ENCODE measurements around the gene MCM7. TPM values are rescaled to one million over a fixed set of nuclear protein-coding genes. Genes with fewer than 3 reads are reported as not detected.

MCM7 gene
- total and polyA plus RNA-seq, 4 donors = 36.0 to 54.7 (median 41.8) TPM

DNA sequence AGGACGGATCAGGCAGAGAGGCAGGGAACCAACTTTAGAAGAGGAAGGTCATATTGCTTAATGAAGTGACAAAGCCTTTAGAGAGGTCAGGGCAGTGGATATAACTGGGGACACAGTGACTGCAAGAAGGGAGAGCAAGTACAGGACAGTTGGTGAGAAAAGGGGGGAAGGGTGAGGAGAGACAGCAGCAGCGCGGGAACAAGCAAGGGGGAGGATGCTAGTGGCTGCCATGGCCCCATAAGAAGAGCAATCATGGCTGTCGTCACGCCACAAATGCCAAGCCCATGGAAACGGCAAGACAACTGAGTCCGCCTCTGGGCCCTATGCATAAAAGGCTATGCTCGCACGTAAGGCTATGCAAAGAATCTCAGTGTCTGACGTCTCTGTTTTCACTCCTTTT, 28.7 kb downstream of the MCM7 start:
- Histone ChIP-seq H3K27ac (ENCODE audit: low read depth in 1 of 2, low read length in 1 of 2) (no peak overlapping the region), H3K4me3 (no peak overlapping the region), H3K4me1 (ENCODE audit: control insufficient read depth in 5 of 5, insufficient read depth in 5 of 5, low read length in 5 of 5) (no peaks in the 10 kb centered on the region), H3K9ac (ENCODE audit: insufficient read depth in 1 of 2, low read length in 2 of 2) (no peak overlapping the region), H3K27me3 (ENCODE audit: control insufficient read depth in 3 of 3, insufficient read depth in 3 of 3, low read length in 2 of 3) (no peaks in the 10 kb centered on the region), H3K36me3 (ENCODE audit: control insufficient read depth in 4 of 4, insufficient read depth in 4 of 4, low read length in 4 of 4) (peaks cover 64 to 81% (median 70%) of the 10 kb centered on the region in 4 donors), H3K9me3 (ENCODE audit: control insufficient read depth in 4 of 4, insufficient read depth in 3 of 4, low read length in 3 of 4) (peaks cover 11 to 28% (median 25%) of the 10 kb centered on the region in 4 donors)
- ATAC-seq (ENCODE audit: insufficient read depth, low FRiP score) (no peak), DNase-seq (no peak)
- WGBS, 2 donors = 98% methylated on average over 10 of the region's 10 CpGs
- no peak for TF ChIP-seq CTCF (IDR thresholded peaks at IDR 0.05; ENCODE audit: control extremely low read depth, extremely low read depth)

DNA sequence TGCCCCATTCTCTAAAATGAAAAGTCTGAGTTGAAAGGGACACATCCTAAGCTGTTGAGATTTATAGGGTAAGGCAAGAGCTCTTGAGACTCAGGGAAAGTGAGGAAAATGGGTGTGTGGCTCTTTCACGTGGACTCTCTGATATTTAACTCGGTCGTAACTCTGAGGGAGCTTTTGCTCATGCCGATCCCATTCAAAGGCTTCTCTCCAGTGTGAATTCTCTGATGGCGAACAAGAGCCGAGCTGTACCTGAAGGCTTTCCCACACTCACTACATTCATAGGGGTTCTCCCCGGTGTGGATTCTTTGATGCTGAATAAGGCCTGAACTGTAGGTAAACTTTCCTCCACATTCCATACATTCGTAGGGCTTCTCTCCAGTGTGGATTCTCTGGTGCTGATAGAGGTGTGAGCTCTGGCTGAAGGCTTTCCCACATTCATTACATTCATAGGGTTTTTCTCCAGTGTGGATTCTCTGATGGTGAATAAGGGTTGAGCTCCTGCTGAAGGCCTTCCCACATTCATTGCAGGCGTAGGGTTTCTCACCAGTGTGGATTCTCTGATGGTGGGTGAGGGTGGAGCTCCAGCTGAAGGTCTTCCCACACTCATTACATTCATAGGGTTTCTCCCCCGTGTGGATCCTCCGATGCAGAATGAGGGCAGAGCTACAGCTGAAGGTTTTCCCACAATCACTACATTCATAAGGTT, 30.0 kb downstream of the MCM7 start:
- no peak for TF ChIP-seq CTCF (IDR thresholded peaks at IDR 0.05; ENCODE audit: control extremely low read depth, extremely low read depth)
- 98% methylated on average over 11 of the region's 11 CpGs for WGBS, 2 donors
- ATAC-seq (ENCODE audit: insufficient read depth, low FRiP score) = no peak

DNA sequence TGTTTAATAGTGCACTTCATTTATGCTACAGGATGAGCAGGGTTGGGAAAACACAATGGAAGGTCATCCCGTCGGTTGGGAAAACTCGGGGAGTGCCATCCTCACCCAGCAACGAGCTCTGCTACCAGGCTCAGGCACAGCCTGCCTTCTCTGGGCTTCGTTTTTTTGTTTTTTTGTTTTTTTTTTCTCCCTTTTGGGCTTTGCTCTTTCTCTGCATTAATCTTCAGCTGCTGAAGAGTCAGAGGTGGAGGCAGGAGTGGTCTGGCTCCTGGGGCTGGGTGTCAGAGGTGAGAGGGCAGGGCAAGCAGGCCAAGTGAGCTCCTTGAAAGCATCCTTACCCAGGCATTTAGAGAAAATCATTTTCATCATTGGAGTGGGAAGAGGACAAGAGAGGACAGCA, 31.2 kb downstream of the MCM7 start:
- Histone ChIP-seq H3K27me3 (ENCODE audit: control insufficient read depth in 3 of 3, insufficient read depth in 3 of 3, low read length in 2 of 3) (no peaks in the 10 kb centered on the region), H3K9ac (ENCODE audit: insufficient read depth in 1 of 2, low read length in 2 of 2) (no peak overlapping the region), H3K4me1 (ENCODE audit: control insufficient read depth in 5 of 5, insufficient read depth in 5 of 5, low read length in 5 of 5) (peaks cover 4 to 9% (median 8%) of the 10 kb centered on the region in 5 donors), H3K9me3 (ENCODE audit: control insufficient read depth in 4 of 4, insufficient read depth in 3 of 4, low read length in 3 of 4) (peaks cover 11 to 28% (median 25%) of the 10 kb centered on the region in 4 donors), H3K4me3 (no peak overlapping the region), H3K36me3 (ENCODE audit: control insufficient read depth in 4 of 4, insufficient read depth in 4 of 4, low read length in 4 of 4) (peaks cover 44 to 59% (median 55%) of the 10 kb centered on the region in 4 donors), H3K27ac (ENCODE audit: low read depth in 1 of 2, low read length in 1 of 2) (no peak overlapping the region)
- ATAC-seq (ENCODE audit: insufficient read depth, low FRiP score) (no peak), DNase-seq (no peak)
- 96% methylated on average over 5 of the region's 5 CpGs for WGBS, 2 donors
- no peak for TF ChIP-seq CTCF (IDR thresholded peaks at IDR 0.05; ENCODE audit: control extremely low read depth, extremely low read depth)

More for the DNA sequence above, 30.0 kb downstream of the MCM7 start:
- peaks cover 55 to 71% (median 64%) of the 10 kb centered on the region in 4 donors for H3K36me3 ChIP-seq (ENCODE audit: control insufficient read depth in 4 of 4, insufficient read depth in 4 of 4, low read length in 4 of 4)
- no peak overlapping the region for H3K9ac ChIP-seq (ENCODE audit: insufficient read depth in 1 of 2, low read length in 2 of 2)
- H3K27me3 ChIP-seq (ENCODE audit: control insufficient read depth in 3 of 3, insufficient read depth in 3 of 3, low read length in 2 of 3) = no peaks in the 10 kb centered on the region
- H3K27ac ChIP-seq (ENCODE audit: low read depth in 1 of 2, low read length in 1 of 2) = no peak overlapping the region
- peaks cover 0 to under 1% (median 0%) of the 10 kb centered on the region in 5 donors for H3K4me1 ChIP-seq (ENCODE audit: control insufficient read depth in 5 of 5, insufficient read depth in 5 of 5, low read length in 5 of 5)
- H3K4me3 ChIP-seq = no peak overlapping the region
- H3K9me3 ChIP-seq (ENCODE audit: control insufficient read depth in 4 of 4, insufficient read depth in 3 of 4, low read length in 3 of 4) = peaks cover 11 to 28% (median 25%) of the 10 kb centered on the region in 4 donors
- no peak for DNase-seq
